Stomach (tissue), 4 donors: ENCODE results near the gene SERPINI1.

Source experiments
- CTCF ChIP-seq, 7 experiments: fragments of 450-650 bp in 4 of 7; fragments of 200-600 bp in 3 of 7; sonication (generic) in 3 of 7; IDR thresholded peaks; one replicate each; pipeline ENCODE4 v1.5.1; 2016 to 2019; ENCODE audit warnings: antibody characterized with exemption in 7 of 7, control low read depth in 2 of 7, mild to moderate bottlenecking in 1 of 7
- POLR2A ChIP-seq, 4 donors: fragments of 450-650 bp; IDR thresholded peaks; one replicate each; pipeline ENCODE4 v1.6.1; 2016; ENCODE audit warnings: antibody characterized with exemption in 4 of 4, control low read depth in 2 of 4, mild to moderate bottlenecking in 1 of 4, moderate library complexity in 1 of 4

GRCh38 chr3:167866331-167866730, 130.8 kb downstream of the SERPINI1 start:
- TF ChIP-seq CTCF (IDR thresholded peaks at IDR 0.05), result no peak
- no peak for TF ChIP-seq POLR2A (IDR thresholded peaks at IDR 0.05)
